ENCODE results near the gene ZNF420. TPM values are rescaled to one million over a fixed set of nuclear protein-coding genes. Genes with fewer than 3 reads are reported as not detected.
A peak's percentile ranks its signal among the peaks of the same experiment; 100 is the strongest.
"Not testable (repeated sequence)": the region's sequence is repeated elsewhere in the genome, so short reads cannot be mapped to it uniquely, and the experiment has no call there.

The ZNF420 gene
- total RNA-seq, result 11.6 and 11.9 TPM in 2 replicates

DNA sequence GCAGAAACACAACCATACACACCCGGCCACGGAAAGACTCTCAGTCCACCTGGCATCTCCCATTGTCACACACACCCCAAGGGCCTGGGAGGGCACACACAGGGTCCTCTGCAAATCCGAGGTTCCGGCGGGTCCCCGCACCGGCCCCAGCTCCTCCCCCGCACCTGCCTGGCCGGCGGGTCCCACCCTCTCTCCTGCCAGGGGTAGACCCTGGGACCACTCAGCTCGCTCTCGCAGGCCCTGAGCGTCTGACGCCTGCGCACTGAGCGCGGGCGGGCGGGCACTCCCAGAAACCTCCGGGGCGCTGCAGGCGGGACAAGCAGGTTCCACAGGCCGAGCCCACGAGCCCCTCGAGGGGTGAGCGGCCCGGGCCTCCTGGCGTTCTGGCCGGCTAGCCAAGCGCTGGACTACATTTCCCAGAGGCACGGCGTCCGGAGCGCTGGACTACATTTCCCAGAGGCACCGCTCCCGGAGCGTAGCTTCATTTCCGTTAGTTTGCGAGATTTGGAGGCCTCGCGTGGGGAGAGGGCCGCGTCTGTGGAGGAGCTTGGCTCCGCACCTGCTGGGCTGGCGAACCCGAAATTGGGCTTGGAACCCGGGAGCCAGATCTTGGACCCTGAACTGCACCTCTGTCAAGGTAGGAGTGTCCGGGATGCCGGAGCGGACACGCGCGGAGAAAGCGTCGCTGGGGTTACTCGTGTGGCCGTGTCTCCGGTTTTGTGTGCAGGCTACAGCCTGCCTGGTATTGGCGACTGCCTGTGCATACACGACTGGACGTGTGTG is at the start of gene ZNF420:
TSS of gene ZNF420 (plus strand) at position 500 of the 783 bp plus-strand sequence. CDS start 10,686 bp downstream, outside the sequence.
- intact Hi-C loops (cut with micrococcal nuclease), result loop anchor here (1.0 to 5.0 kb wide), 20 partner anchors 94 to 861 kb away; partner anchors contain the start of genes ZFP14, ZNF146, ZNF260 and ZNF345
- POLR2A ChIA-PET, result interaction anchor here (0.5 to 2.1 kb wide), 22 partner anchors 94 to 963 kb away, joined by 3 to 13 read pairs (median 4); partner anchors contain the start of genes POLR2I, ZFP82, ZNF146 and ZNF260
- TF ChIP-seq, protein P1, sequence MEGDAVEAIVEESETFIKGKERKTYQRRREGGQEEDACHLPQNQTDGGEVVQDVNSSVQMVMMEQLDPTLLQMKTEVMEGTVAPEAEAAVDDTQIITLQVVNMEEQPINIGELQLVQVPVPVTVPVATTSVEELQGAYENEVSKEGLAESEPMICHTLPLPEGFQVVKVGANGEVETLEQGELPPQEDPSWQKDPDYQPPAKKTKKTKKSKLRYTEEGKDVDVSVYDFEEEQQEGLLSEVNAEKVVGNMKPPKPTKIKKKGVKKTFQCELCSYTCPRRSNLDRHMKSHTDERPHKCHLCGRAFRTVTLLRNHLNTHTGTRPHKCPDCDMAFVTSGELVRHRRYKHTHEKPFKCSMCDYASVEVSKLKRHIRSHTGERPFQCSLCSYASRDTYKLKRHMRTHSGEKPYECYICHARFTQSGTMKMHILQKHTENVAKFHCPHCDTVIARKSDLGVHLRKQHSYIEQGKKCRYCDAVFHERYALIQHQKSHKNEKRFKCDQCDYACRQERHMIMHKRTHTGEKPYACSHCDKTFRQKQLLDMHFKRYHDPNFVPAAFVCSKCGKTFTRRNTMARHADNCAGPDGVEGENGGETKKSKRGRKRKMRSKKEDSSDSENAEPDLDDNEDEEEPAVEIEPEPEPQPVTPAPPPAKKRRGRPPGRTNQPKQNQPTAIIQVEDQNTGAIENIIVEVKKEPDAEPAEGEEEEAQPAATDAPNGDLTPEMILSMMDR (IDR thresholded peaks at IDR 0.05), result no peak
- Mint-ChIP-seq H3K4me3 (peak within 1 kb of the TSS; percentile 97), H3K4me1 (peaks cover 32% of the 10 kb centered on the region), H3K36me3 (ENCODE audit: low read depth) (peaks cover 38% of the 10 kb centered on the region), H3K27me3 (no peaks in the 10 kb centered on the region), H3K27ac (peak within 1 kb of the TSS; percentile 92), H3K9me3 (peaks cover 12% of the 10 kb centered on the region)
- CTCF ChIA-PET, result no interaction called here
- DNase-seq (peak; percentile 83), ATAC-seq (ENCODE audit: low read depth) (peak; percentile 96)

DNA sequence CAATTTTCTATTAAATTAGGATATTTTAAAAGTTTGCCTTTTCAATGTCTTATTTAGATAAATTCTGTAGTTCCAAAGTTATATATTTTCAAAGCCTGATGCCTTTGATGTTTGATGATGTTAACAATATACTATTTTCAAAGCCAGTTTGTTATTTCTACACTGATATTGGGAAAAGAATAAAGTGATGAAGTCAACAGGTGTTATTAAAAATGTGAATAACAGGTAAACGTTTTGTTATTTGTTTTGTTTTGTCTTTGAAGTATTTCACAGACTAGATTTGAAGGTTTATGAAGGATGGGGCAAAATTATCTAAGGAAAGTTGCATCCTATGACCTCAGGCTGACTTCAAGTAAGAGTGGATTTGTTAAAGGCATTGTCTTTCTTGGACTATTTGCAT is 33.1 kb upstream of the ZNF420 start:
- POLR2A ChIA-PET, result no interaction called here
- Mint-ChIP-seq H3K9me3 (peaks cover 23% of the 10 kb centered on the region), H3K4me3 (no peak overlapping the region), H3K4me1 (no peaks in the 10 kb centered on the region), H3K27ac (no peak overlapping the region), H3K36me3 (ENCODE audit: low read depth) (no peaks in the 10 kb centered on the region), H3K27me3 (no peaks in the 10 kb centered on the region)
- CTCF ChIA-PET, result no interaction called here
- ATAC-seq (ENCODE audit: low read depth) (no peak), DNase-seq (no peak)
- TF ChIP-seq, protein P1 (IDR thresholded peaks at IDR 0.05), result no peak
- intact Hi-C loops (cut with micrococcal nuclease), result no loop called here

DNA sequence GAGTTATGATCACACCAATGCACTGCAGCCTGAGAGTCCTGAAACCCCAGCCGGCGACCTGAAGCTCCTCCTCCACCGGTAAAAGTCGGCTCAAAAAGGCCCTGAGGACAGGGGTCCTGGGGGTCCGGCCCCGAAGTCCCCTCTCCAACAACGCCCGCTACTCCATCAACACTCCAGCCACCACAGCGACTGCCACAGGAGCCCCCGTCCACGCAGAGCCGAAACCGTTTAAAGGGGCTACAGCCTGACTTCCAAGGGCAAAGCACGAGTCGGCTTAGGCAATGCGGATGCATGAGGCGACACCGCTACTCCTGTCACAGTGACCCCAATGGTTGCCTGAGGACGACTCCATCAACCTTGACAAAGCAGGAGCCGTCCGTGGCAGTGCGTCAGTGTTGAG is 22.9 kb upstream of the ZNF420 start:
- Mint-ChIP-seq H3K4me3 (no peak overlapping the region), H3K27me3 (no peaks in the 10 kb centered on the region), H3K27ac (no peak overlapping the region), H3K36me3 (ENCODE audit: low read depth) (peaks cover 4% of the 10 kb centered on the region), H3K9me3 (peaks cover 28% of the 10 kb centered on the region), H3K4me1 (no peaks in the 10 kb centered on the region)
- intact Hi-C loops (cut with micrococcal nuclease), result no loop called here
- ATAC-seq (ENCODE audit: low read depth), result no peak
- TF ChIP-seq, protein P1 (IDR thresholded peaks at IDR 0.05), result no peak
- DNase-seq, result no peak
- ChIA-PET CTCF (no interaction called here), POLR2A (no interaction called here)

DNA sequence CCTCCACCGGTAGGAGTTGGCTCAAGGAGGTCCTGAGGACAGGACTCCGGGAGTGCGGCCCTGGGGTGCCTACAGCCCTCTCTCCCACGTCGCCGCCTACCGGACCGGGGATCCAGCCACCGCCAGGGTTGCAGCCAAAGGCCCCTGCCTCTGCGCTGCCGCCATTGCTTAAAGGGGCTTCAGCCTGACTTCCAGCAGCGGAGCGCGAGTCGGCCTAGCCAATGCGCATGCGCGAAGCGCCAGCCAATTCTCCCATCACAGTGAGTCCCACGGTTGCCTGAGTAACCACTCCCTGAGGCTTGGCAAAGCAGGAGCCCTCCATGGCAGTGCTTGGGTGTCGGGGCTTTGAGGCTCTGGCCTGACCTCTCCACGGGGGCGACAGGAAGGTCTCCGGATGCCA is 21.5 kb upstream of the ZNF420 start:
- intact Hi-C loops (cut with micrococcal nuclease), result no loop called here
- ATAC-seq (ENCODE audit: low read depth) (no peak), DNase-seq (no peak)
- Mint-ChIP-seq H3K27me3 (no peaks in the 10 kb centered on the region), H3K36me3 (ENCODE audit: low read depth) (peaks cover 4% of the 10 kb centered on the region), H3K4me1 (no peaks in the 10 kb centered on the region), H3K9me3 (peaks cover 24% of the 10 kb centered on the region), H3K4me3 (no peak overlapping the region), H3K27ac (no peak overlapping the region)
- ChIA-PET POLR2A (interaction anchor here (0.5 kb wide), 1 partner anchor 736 kb away, joined by 8 read pairs; no protein-coding TSS in a partner anchor), CTCF (no interaction called here)
- TF ChIP-seq, protein P1 (IDR thresholded peaks at IDR 0.05), result no peak

DNA sequence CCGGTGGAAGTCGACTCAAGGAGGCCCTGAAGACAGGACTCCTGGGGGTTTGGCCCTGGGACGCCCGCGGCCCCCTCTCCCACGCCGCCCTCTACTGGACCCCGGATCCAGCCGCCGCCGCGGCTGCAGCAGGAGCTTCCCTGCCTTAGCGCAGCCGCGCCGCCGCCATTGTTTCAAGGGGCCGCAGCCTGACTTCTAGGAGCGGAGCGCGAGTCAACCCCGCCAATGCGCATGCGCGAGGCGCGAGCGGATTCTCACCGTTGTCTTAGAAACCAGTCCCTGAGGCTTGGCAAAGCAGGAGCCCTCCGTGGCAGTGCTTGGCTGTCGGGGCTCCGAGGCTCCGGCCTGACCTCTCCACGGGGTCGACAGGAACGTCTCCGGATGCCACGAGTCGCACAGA is 19.1 kb upstream of the ZNF420 start:
- H3K4me3 Mint-ChIP-seq, result no peak overlapping the region
- DNase-seq (no peak), ATAC-seq (ENCODE audit: low read depth) (no peak)
- peaks cover 2% of the 10 kb centered on the region for H3K36me3 Mint-ChIP-seq (ENCODE audit: low read depth)
- H3K27ac Mint-ChIP-seq, result no peak overlapping the region
- CTCF ChIA-PET, result no interaction called here
- H3K9me3 Mint-ChIP-seq, result peaks cover 31% of the 10 kb centered on the region
- H3K4me1 Mint-ChIP-seq, result no peaks in the 10 kb centered on the region
- POLR2A ChIA-PET, result no interaction called here
- intact Hi-C loops (cut with micrococcal nuclease), result no loop called here
- TF ChIP-seq, protein P1 (IDR thresholded peaks at IDR 0.05), result no peak
- peaks cover 4% of the 10 kb centered on the region for H3K27me3 Mint-ChIP-seq

DNA sequence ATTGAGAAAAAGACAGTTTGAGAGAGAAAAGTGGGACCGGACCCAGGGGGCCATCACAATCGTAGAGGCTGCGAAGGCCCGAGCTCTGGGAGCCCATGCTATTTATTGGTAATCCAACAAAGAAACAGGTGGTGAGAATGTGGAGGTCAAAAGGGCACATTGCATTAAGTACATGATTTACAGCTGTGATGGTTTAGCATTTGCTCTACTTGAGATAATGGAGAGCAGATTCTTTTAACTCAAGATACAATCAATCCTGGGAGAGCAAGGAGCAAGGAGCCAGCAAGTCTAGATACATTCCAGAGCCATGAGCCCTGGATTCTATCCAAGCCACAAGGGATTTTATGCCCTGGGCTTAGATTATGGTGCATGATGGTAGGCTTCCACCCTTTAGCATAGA is 13.3 kb upstream of the ZNF420 start:
- H3K27ac Mint-ChIP-seq; intact Hi-C loops (cut with micrococcal nuclease); H3K27me3 Mint-ChIP-seq; POLR2A ChIA-PET; H3K4me3 Mint-ChIP-seq; H3K4me1 Mint-ChIP-seq; H3K36me3 Mint-ChIP-seq (ENCODE audit: low read depth); ATAC-seq (ENCODE audit: low read depth); DNase-seq; CTCF ChIA-PET: not testable (repeated sequence)
- H3K9me3 Mint-ChIP-seq, result peaks cover 31% of the 10 kb centered on the region
